H1 (cell line): Measurements from ENCODE around the gene CMSS1. TPM values are rescaled to one million over a fixed set of nuclear protein-coding genes. Genes with fewer than 3 reads are reported as not detected.

ENCODE experiments used
- CTCF ChIA-PET: fragments of 300-600 bp; sonication (Branson Sonifier 250); formaldehyde crosslinking; loops from one replicate; lab custom pipeline; 2021; ENCODE audit not compliant: partially characterized antibody; lab: Charles Lee
- POLR2A ChIA-PET: fragments of 300-600 bp; sonication (Branson Sonifier 250); formaldehyde crosslinking; loops from one replicate; lab custom pipeline; 2021; ENCODE audit warnings: inconsistent platforms; ENCODE audit not compliant: partially characterized antibody; lab: Charles Lee
- DNase-seq, 2 experiments: peaks; one replicate each; pipeline versions ENCODE4 v3.0.0 to v3.0.0-alpha.2; 2010 to 2022; ENCODE audit warnings: low spot score in 2 of 2, low read depth in 1 of 2, mixed read lengths in 1 of 2
- FAIRE-seq: peaks from 2 replicates; lab custom pipeline; 2011; peaks lifted over from hg19 to GRCh38; lab: Jason Lieb, UNC
- H2AFZ ChIP-seq: 2 replicates; pipeline ENCODE4 v1.8.1; 2012; ENCODE audit warnings: low read length, inconsistent platforms
- H2AK5ac ChIP-seq: 2 replicates; pipeline ENCODE4 v1.6.1; 2013; ENCODE audit warnings: low read depth, low read length
- H2BK120ac ChIP-seq: replicated peaks from 2 replicates; pipeline ENCODE3; 2013; ENCODE audit warnings: low read depth, low read length, inconsistent platforms
- H2BK12ac ChIP-seq: 2 replicates; pipeline ENCODE4 v1.6.1; 2013; ENCODE audit warnings: low read depth, low read length
- H2BK15ac ChIP-seq: 2 replicates; pipeline ENCODE4 v1.6.1; 2013; ENCODE audit warnings: low read length
- H2BK20ac ChIP-seq: 2 replicates; pipeline ENCODE4 v1.6.1; 2013; ENCODE audit warnings: low read length
- H2BK5ac ChIP-seq: 2 replicates; pipeline ENCODE4 v1.6.1; 2013; ENCODE audit warnings: low read depth, low read length
- H3K14ac ChIP-seq: 2 replicates; pipeline ENCODE4 v1.6.1; 2013; ENCODE audit warnings: inconsistent platforms; ENCODE audit not compliant: insufficient read length
- H3K18ac ChIP-seq: 2 replicates; pipeline ENCODE4 v1.6.1; 2013; ENCODE audit warnings: low read length; ENCODE audit errors: extremely low read depth
- H3K23ac ChIP-seq: 2 replicates; pipeline ENCODE4 v1.6.1; 2013; ENCODE audit warnings: inconsistent platforms; ENCODE audit not compliant: insufficient read length
- H3K23me2 ChIP-seq: 2 replicates; pipeline ENCODE4 v1.6.1; 2013; ENCODE audit warnings: low read depth, low read length
- H3K27ac ChIP-seq: 2 replicates; pipeline ENCODE4 v1.6.1; 2011; ENCODE audit warnings: low read depth, low read length, inconsistent platforms
- H3K27me3 ChIP-seq, 4 experiments: replicated peaks in 1 of 4; 1 replicate in 1 of 4; 2 replicates in 3 of 4; pipeline versions ENCODE4 v1.6.1 to v1.8.1; 2011 to 2013; ENCODE audit warnings: low read length in 3 of 4, mild to moderate bottlenecking in 3 of 4, inconsistent platforms in 2 of 4, mixed read lengths in 2 of 4, moderate library complexity in 1 of 4; ENCODE audit not compliant: control insufficient read depth in 3 of 4, insufficient read depth in 3 of 4; ENCODE audit errors: extremely low read depth in 1 of 4
- H3K36me3 ChIP-seq, 4 experiments: 2 replicates each; pipeline versions ENCODE4 v1.6.1 to v1.8.1; 2011 to 2013; ENCODE audit warnings: mild to moderate bottlenecking in 4 of 4, low read length in 3 of 4, moderate library complexity in 2 of 4, control low read depth in 1 of 4, inconsistent platforms in 1 of 4; ENCODE audit not compliant: insufficient read depth in 4 of 4, control insufficient read depth in 2 of 4
- H3K4ac ChIP-seq: replicated peaks from 2 replicates; pipeline ENCODE3; 2013; ENCODE audit warnings: low read length, low read depth, mixed read lengths, inconsistent platforms; ENCODE audit not compliant: insufficient read length
- H3K4me1 ChIP-seq, 4 experiments: replicated peaks in 1 of 4; 1 replicate in 1 of 4; 2 replicates in 3 of 4; pipeline versions ENCODE4 v1.6.1 to v1.8.1; 2011 to 2013; ENCODE audit warnings: low read length in 3 of 4, inconsistent platforms in 2 of 4, mixed read lengths in 1 of 4; ENCODE audit not compliant: insufficient read depth in 4 of 4, control insufficient read depth in 3 of 4
- H3K4me2 ChIP-seq, 2 experiments: 2 replicates each; pipeline versions ENCODE4 v1.6.1 to v1.8.1; 2011 to 2013; ENCODE audit warnings: low read depth in 2 of 2, low read length in 2 of 2, control low read depth in 1 of 2, inconsistent platforms in 1 of 2, mild to moderate bottlenecking in 1 of 2; ENCODE audit not compliant: insufficient read depth in 1 of 2
- H3K4me3 ChIP-seq, 4 experiments: fragments of 200-600, 300-600 bp in 1 of 4; sonication (generic), shearing (Covaris generic), sonication (Bioruptor Twin) in 1 of 4; 2 replicates each; pipeline versions ENCODE4 v1.5.1 to v1.8.1; 2011 to 2016; ENCODE audit warnings: low read length in 4 of 4, low read depth in 3 of 4, control low read depth in 2 of 4, inconsistent platforms in 2 of 4, mild to moderate bottlenecking in 2 of 4, mixed read lengths in 1 of 4, moderate library complexity in 1 of 4; ENCODE audit not compliant: insufficient read depth in 2 of 4; ENCODE audit errors: extremely low read depth in 1 of 4
- H3K56ac ChIP-seq: replicated peaks from 2 replicates; pipeline ENCODE3; 2013; ENCODE audit warnings: low read depth, mild to moderate bottlenecking, mixed read lengths, low read length, inconsistent platforms; ENCODE audit not compliant: insufficient read length
- H3K79me1 ChIP-seq: 2 replicates; pipeline ENCODE4 v1.6.1; 2013; ENCODE audit warnings: low read depth, low read length, control low read depth
- H3K79me2 ChIP-seq, 2 experiments: 2 replicates each; pipeline versions ENCODE4 v1.6.1 to v1.8.1; 2012 to 2013; ENCODE audit warnings: low read length in 2 of 2, mild to moderate bottlenecking in 2 of 2, inconsistent platforms in 1 of 2; ENCODE audit not compliant: insufficient read depth in 2 of 2, control insufficient read depth in 1 of 2
- H3K9ac ChIP-seq, 4 experiments: replicated peaks in 1 of 4; 1 replicate in 1 of 4; 2 replicates in 3 of 4; pipeline versions ENCODE4 v1.6.1 to v1.8.1; 2011 to 2013; ENCODE audit warnings: low read depth in 3 of 4, low read length in 3 of 4, control low read depth in 2 of 4, mild to moderate bottlenecking in 2 of 4, moderate library complexity in 2 of 4, inconsistent platforms in 1 of 4; ENCODE audit errors: extremely low read depth in 1 of 4
- H3K9me3 ChIP-seq, 2 experiments: 2 replicates each; pipeline versions ENCODE4 v1.6.1 to v1.8.1; 2012 to 2013; ENCODE audit warnings: mild to moderate bottlenecking in 2 of 2, moderate library complexity in 2 of 2, control low read depth in 1 of 2, inconsistent platforms in 1 of 2, low read depth in 1 of 2, low read length in 1 of 2, mixed read lengths in 1 of 2; ENCODE audit not compliant: insufficient read depth in 2 of 2
- H4K20me1 ChIP-seq, 2 experiments: replicated peaks in 1 of 2; 2 replicates each; pipeline versions ENCODE3 to v1.8.1; 2011 to 2013; ENCODE audit warnings: inconsistent platforms in 2 of 2, low read length in 2 of 2, mild to moderate bottlenecking in 1 of 2; ENCODE audit not compliant: insufficient read depth in 2 of 2, control insufficient read depth in 1 of 2
- H4K5ac ChIP-seq: 2 replicates; pipeline ENCODE4 v1.6.1; 2013; ENCODE audit warnings: low read length, low read depth, mixed read lengths, inconsistent platforms; ENCODE audit not compliant: insufficient read length
- H4K8ac ChIP-seq: 2 replicates; pipeline ENCODE4 v1.8.0; 2013; ENCODE audit warnings: mild to moderate bottlenecking, moderate library complexity, low read length, inconsistent platforms; ENCODE audit not compliant: insufficient read depth; ENCODE audit errors: extremely low read depth
- H4K91ac ChIP-seq: replicated peaks from 2 replicates; pipeline ENCODE3; 2013; ENCODE audit warnings: low read length, mixed read lengths, inconsistent platforms; ENCODE audit not compliant: insufficient read length
- CREB1 ChIP-seq: IDR thresholded peaks from 2 replicates; pipeline ENCODE4 v1.6.1; 2012; ENCODE audit warnings: inconsistent platforms
- FOSL1 ChIP-seq: IDR thresholded peaks from 2 replicates; pipeline ENCODE4 v1.6.1; 2011; ENCODE audit warnings: mild to moderate bottlenecking, low read depth, low read length, moderate library complexity; ENCODE audit not compliant: insufficient read depth
- GABPA ChIP-seq: IDR thresholded peaks from 2 replicates; pipeline ENCODE4 v1.6.1; 2011; ENCODE audit warnings: mild to moderate bottlenecking, low read length, moderate library complexity, borderline replicate concordance; ENCODE audit not compliant: insufficient read depth
- GTF2F1 ChIP-seq: IDR thresholded peaks from 2 replicates; pipeline ENCODE4 v1.6.1; 2012; ENCODE audit warnings: low read depth, low read length, improper control_type of control experiment, borderline replicate concordance
- HDAC6 ChIP-seq: IDR thresholded peaks from one replicate; pipeline ENCODE4 v1.7.1; 2012; ENCODE audit warnings: low read depth, mild to moderate bottlenecking, inconsistent platforms, low read length, moderate library complexity
- JUND ChIP-seq: IDR thresholded peaks from 2 replicates; pipeline ENCODE4 v1.6.1; 2011; ENCODE audit warnings: mild to moderate bottlenecking, improper control_type of control experiment, low read length
- NANOG ChIP-seq: IDR thresholded peaks from 2 replicates; pipeline ENCODE4 v1.6.1; 2011; ENCODE audit warnings: low read length, low read depth, mild to moderate bottlenecking, inconsistent platforms; ENCODE audit not compliant: insufficient read depth, poor library complexity, severe bottlenecking
- PHF8 ChIP-seq: fragments of 200-600 bp; sonication (generic); conservative IDR thresholded peaks from 2 replicates; pipeline ENCODE4 v1.7.1; 2012; ENCODE audit warnings: low read depth, mild to moderate bottlenecking, inconsistent platforms, low read length, moderate library complexity
- POLR2A ChIP-seq, 2 experiments: IDR thresholded peaks; 1 replicate in 1 of 2; 2 replicates in 1 of 2; pipeline ENCODE4 v1.6.1; 2011; ENCODE audit warnings: low read depth in 2 of 2, low read length in 2 of 2, mild to moderate bottlenecking in 2 of 2; ENCODE audit errors: control extremely low read depth in 1 of 2
- SIRT6 ChIP-seq: IDR thresholded peaks from one replicate; pipeline ENCODE4 v1.7.1; 2012; ENCODE audit warnings: low read length, inconsistent platforms
- SP2 ChIP-seq: IDR thresholded peaks from 2 replicates; pipeline ENCODE4 v1.6.1; 2012; ENCODE audit warnings: mild to moderate bottlenecking, low read length, inconsistent platforms
- TBP ChIP-seq: IDR thresholded peaks from 2 replicates; pipeline ENCODE4 v1.6.1; 2011; ENCODE audit warnings: low read depth, low read length, improper control_type of control experiment
- TEAD4 ChIP-seq: IDR thresholded peaks from 2 replicates; pipeline ENCODE4 v1.6.1; 2012; ENCODE audit warnings: low read depth, low read length, inconsistent platforms, mixed read lengths
- YY1 ChIP-seq: IDR thresholded peaks from 2 replicates; pipeline ENCODE4 v1.6.1; 2011; ENCODE audit warnings: low read depth, mild to moderate bottlenecking, low read length
- ZNF274 ChIP-seq: IDR thresholded peaks from 2 replicates; pipeline ENCODE4 v1.7.0; 2012; ENCODE audit warnings: low read length, borderline replicate concordance; ENCODE audit errors: extremely low read depth
- WGBS, 2 experiments: shearing (Covaris generic) in 1 of 2; methylation state at CpG; one replicate each; pipeline versions ENCODE4 v1.1.6 to v1.1.7; 2013 to 2015; ENCODE audit warnings: low lambda C conversion rate in 2 of 2, mixed read lengths in 2 of 2, inconsistent platforms in 1 of 2, low coverage in 1 of 2, missing lambda C conversion rate in 1 of 2; ENCODE audit not compliant: insufficient replicate concordance in 2 of 2, insufficient coverage in 1 of 2, insufficient read length in 1 of 2; ENCODE audit errors: extremely low coverage in 1 of 2, missing lambda C conversion rate in 1 of 2; 5-methylcytosine and 5-hydroxymethylcytosine counted together
- polyA plus RNA-seq, 7 experiments: library from polyadenylated mRNA; depleted of rRNA in 3 of 7; stranded (reverse) in 5 of 7; unstranded in 2 of 7; fragments of >200 nt in 5 of 7; fragments of 200-250 nt in 2 of 7; gene quantifications; 1 replicate in 5 of 7; 2 replicates in 1 of 7; 4 replicates in 1 of 7; pipeline versions ENCODE4 v1.2.1 to v1.2.3, GENCODE V29; 2011 to 2013; ENCODE audit warnings: missing spikeins in 2 of 7, mixed read lengths in 2 of 7
- total RNA-seq: library from RNA; stranded (reverse); fragmentation: NEBNext Ultra II Directional; extraction: Animal tissue kit (Norgen Biotek cat#: 25700); gene quantifications from 2 replicates; pipeline ENCODE4 v1.2.1, GENCODE V29; 2021

Gene CMSS1
- total and polyA plus RNA-seq, 2 of the 8 experiments (the other 6 are each of a cell fraction or from before 2014, with no cell fraction given): 15.2 to 75.1 TPM

GRCh38 chr3:99965077-99965476, 147.4 kb downstream of the CMSS1 start:
- no peak overlapping the region for H3K9ac ChIP-seq
- 95% methylated on average over 1 of the region's 1 CpG; no CpG with 5 or more reads in 1 of the 2 experiments for WGBS, 2 experiments
- no peak for TF ChIP-seq ZNF274
- no peak for TF ChIP-seq POLR2A (IDR thresholded peaks at IDR 0.05; ENCODE audit: control extremely low read depth in 1 of 2, low read depth in 2 of 2, low read length in 2 of 2)
- TF ChIP-seq SP2: no peak
- TF ChIP-seq YY1: no peak
- no peak for TF ChIP-seq TEAD4
- TF ChIP-seq JUND: no peak
- TF ChIP-seq PHF8: no peak
- no peak for TF ChIP-seq GTF2F1
- TF ChIP-seq FOSL1: no peak
- TF ChIP-seq TBP: no peak
- no peak for TF ChIP-seq CREB1
- no peak for TF ChIP-seq HDAC6
- no peak for TF ChIP-seq GABPA
- TF ChIP-seq NANOG: no peak
- no peak for TF ChIP-seq SIRT6

More at GRCh38 chr3:99965077-99965476, 147.4 kb downstream of the CMSS1 start:
- Histone ChIP-seq H3K79me2 (no peaks in the 10 kb centered on the region), H3K18ac (no peak overlapping the region), H3K14ac (no peak overlapping the region), H2BK5ac (no peak overlapping the region), H3K4me1 (no peaks in the 10 kb centered on the region), H2BK15ac (no peak overlapping the region), H3K4ac (no peak overlapping the region), H3K27ac (no peak overlapping the region), H2AFZ (no peak overlapping the region), H4K5ac (no peak overlapping the region), H3K56ac (no peak overlapping the region), H3K79me1 (no peaks in the 10 kb centered on the region), H2BK120ac (no peak overlapping the region), H3K23me2 (no peaks in the 10 kb centered on the region), H2BK20ac (no peak overlapping the region), H4K91ac (no peak overlapping the region), H2BK12ac (no peak overlapping the region), H2AK5ac (no peak overlapping the region), H3K23ac (no peak overlapping the region), H4K8ac (no peak overlapping the region), H3K4me2 (no peak overlapping the region), H4K20me1 (no peaks in the 10 kb centered on the region), H3K4me3 (no peak overlapping the region), H3K9me3 (no peaks in the 10 kb centered on the region), H3K27me3 (no peaks in the 10 kb centered on the region), H3K36me3 (no peaks in the 10 kb centered on the region)
- POLR2A ChIA-PET: no interaction called here
- no peak for FAIRE-seq
- CTCF ChIA-PET: interaction anchor here (0.7 to 1.1 kb wide), 2 partner anchors 14 to 854 kb away, joined by 3 read pairs; no protein-coding TSS in a partner anchor
- DNase-seq: no peak
